ENCODE measurements around the gene CIBAR2.

The CIBAR2 gene

DNA sequence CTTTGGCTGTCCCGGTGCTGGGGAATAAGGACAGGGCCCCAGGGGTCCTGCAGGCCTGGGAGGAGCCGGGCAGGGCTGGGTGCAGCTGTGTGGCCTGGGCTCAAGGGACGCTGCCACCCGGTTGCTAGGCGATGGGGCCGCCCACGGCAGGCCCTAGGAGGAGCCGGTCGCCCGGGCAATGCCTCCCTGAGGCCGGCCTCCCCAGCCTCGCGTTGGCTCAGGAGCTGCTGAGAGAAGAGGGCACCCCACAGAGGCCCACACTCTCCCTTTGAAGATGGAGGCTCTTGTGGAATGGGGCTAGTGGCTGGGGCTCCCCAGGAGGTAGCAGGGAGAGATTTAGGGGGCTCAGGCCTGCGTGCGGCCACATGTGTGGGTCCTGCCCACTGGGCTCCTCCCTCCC, at the start of gene CIBAR2:
CIBAR2 (minus strand) TSS at position 109 of the 400 bp plus-strand sequence. CDS start 120 bp downstream, outside the sequence.
- no peak for FAIRE-seq

DNA sequence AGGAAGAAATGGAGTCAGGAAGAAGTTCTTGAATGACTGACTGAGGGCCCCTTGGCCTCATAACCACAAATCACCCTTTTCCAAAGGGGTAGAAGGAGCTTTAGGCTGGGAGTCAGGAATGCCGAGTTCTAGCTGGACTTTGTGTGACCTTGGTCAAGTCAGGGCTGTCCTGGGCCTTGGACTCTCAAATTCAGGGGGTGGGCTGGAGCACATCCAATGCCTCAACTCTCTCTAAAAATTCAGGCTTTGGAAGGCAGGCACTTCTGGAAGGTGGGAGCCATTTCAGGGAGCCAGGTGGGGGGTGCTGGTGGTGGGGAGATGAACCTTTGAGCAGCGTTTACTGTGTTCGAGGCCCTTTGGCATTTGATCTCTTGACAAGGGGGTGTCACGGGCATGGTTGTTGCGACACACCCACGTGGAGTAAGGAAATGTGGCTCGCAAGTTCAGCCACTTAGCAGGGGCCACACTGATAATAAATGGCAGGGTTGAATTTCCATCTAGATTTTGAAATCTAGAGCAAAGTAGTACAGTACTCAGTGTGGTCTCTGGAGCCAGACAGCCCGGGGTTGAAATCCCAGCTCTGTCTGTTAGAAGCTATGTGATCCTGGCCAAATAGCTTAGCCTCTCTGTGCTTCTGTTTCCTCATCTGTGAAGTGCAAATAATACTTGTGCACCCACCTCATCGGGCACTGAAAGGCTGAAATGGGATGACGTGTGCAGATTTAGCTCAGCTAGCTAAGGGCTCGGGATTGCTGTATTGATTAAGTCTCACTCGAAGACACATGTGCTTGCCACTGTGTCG, 47.1 kb upstream of the CIBAR2 start:
- FAIRE-seq, result no peak

DNA sequence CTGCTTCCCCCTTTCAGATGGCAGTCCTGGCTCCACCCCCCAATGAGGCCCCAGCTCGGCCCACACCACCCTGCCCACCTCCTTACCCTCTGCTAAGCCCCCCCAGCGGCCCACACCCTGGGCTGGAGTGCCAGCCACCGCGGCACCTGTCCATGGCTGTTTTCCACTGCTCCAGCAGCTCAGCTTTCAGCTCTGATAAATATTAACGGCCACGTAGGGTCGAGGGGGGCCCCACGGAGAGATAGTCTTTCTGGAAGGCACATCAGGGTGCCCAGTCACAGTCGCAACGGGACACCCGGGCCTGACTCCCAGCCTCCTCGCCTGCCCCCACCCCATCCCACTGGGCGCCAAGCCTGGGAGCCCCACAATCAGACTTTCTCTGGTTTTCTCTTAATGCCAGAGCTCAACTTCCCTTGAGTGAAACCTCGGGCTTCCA, 46.5 kb upstream of the CIBAR2 start:
- FAIRE-seq, result no peak

DNA sequence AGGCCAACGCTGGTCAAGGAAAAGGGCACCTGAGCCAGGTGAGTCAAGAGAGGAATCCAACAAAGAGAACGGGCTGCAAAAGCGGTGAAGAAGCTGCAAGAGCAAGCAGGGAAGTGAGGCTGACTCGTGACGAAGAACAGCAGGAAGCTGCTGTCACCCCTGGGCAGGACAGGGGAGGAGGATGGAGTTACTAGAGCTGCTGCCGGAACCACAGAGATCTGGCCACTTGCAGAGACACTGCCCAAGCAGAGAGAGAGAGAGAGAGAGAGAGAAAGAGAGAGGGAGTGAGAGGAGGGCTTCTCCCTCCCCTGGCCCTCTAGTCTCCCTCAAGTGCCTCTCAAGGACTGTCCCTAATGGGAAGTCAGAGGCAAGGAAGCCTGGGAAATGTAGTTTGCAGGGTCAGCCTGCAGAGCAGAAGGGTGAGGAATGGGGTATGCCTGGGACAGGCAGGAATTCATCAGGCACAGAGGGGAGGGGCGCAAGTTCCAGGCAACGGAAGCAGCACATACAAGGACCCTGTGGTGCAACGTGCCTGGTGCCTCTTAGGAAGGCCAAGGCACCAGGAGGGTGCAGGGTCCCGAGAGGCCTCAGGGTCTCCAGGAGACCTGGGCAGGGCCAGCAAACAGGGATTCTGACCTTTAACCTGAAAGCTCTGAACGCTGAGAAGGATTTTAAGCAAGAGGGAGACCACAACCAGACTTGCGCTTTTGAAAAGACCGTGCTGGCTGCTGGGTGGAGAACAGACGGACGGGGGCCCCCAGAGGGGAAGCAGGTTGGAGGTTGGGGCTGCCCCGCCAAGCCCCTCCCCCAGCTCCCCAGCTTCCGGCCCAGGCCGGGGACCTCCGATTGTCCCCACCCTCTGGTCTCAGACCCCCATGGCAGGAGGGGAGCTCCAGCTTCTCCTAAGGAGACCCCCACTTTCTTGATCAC, 45.8 kb upstream of the CIBAR2 start:
- no peak for FAIRE-seq

DNA sequence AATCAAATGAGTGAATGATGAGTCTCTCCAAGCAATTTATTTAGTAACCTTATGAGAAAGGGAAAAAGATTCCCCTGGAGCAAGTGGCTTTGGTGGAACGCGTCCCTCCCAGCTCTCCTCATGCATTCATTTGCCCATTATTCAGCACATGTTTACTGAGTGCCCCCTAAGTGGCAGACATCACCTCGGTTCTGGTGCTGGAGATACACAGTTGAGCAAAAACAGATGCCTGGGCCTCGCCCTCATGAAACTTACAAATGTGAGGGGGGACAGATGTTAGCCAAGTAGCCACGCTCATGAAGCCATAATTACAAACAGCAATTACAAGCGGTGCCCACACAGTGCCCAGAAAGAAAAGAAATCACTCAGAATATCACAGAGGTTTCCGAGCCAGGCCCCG, 45.1 kb upstream of the CIBAR2 start:
- FAIRE-seq, result no peak

DNA sequence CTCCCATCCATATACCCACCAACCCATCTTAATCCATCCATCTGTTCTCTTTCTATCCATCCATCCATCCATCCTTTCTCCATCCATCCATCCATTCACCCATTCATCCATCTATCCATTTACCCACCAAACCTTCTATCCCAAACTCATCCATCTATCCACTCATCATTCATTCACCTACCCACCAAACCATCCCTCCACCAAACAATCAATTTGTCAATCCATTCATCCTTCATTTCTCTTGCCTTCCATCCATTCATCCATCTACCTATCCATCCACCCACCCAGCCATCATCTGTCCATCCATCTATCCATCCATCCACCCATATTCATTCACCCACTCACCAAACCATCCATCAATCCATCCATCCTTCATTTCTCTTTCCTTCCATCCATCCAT, 44.6 kb upstream of the CIBAR2 start:
- no peak for FAIRE-seq

DNA sequence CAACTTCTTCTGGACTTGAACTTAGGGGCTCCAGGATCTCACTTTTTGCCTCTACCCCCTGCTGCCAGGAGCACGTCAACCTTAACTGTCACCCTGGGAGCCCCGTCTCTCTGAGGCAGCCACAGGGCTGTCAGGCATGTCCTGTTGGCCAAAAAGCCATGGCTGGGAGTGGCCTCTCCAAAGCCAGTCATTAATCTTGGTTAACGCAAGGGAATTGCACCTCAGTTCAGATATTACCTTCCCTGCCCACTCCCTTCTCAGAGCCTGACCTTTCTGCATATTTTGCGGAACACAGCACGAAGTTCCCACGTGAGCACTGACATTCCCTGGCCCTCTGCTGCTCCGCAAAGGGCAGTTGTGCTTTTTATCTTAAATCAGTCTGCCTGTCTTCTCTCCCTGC, 44.2 kb upstream of the CIBAR2 start:
- FAIRE-seq, result no peak

DNA sequence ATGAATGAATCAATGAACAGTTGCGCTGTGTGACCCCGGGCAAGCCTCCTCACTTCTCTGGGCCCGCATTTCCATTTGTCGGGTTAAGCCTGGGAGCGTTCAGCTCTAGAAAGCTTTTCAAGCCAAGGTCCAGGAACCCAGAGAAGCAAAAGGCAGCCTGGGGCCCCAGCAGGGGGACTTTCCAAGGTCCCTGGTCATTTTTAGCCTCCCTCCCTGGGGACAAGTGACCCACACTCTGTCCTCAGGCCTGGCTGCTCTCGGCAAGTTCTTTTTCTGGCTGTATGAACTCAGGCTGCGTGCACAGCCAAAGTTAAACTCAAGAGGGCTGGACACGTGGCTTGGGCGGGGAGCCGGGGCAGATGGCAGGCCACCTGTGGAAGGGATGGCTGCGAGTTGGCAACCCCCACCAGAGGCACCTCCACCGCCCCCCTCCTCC, 41.4 kb upstream of the CIBAR2 start:
- no peak for FAIRE-seq

DNA sequence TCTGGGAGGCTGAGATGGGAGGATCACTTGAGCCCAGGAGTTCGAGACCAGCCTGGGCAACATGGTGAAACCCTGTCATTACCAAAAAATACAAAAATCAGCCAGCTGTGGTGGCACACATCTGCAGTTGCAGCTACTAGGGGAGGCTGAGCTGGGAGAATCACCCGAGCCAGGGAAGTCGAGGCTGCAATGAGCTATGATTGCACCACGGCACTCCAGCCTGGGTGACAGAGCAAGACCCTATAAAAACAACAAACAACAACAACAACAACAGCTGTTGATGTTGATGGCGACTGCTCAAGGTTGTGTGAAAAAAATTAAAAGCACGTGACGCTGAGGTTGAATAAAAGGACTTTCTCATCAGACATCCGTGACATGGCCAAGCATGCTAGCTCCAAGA, 40.8 kb upstream of the CIBAR2 start:
- no peak for FAIRE-seq

DNA sequence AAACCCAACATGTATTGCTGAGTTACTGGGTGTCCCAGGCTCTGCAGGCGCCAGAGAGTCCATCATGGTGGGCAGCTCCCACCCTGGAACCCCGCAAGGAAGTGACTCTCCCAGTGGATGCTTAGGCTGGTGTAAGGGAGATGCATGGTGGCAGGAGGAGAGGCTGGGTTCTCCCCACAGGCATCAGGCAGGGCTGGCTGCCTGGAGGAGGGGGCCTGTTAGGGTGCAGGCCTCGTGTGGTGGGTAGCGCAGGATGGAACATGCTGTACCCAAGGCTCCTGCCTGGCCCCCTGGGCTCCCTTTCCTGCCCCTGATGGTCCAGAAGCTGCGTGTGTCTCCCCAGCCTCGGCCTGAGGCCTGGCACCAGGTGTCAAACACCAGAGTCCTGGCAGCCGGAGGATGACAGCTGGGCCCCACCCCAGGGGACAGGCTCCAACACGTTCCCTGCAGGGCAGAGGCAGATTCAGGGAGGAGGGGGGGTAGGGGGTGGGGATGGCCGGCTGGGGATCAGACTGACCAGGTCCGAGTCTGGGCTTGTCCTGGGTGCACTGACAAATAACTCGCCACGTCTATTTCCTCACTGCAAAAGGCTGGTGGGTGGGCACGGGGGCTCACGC, 40.2 kb upstream of the CIBAR2 start:
- FAIRE-seq, result no peak

DNA sequence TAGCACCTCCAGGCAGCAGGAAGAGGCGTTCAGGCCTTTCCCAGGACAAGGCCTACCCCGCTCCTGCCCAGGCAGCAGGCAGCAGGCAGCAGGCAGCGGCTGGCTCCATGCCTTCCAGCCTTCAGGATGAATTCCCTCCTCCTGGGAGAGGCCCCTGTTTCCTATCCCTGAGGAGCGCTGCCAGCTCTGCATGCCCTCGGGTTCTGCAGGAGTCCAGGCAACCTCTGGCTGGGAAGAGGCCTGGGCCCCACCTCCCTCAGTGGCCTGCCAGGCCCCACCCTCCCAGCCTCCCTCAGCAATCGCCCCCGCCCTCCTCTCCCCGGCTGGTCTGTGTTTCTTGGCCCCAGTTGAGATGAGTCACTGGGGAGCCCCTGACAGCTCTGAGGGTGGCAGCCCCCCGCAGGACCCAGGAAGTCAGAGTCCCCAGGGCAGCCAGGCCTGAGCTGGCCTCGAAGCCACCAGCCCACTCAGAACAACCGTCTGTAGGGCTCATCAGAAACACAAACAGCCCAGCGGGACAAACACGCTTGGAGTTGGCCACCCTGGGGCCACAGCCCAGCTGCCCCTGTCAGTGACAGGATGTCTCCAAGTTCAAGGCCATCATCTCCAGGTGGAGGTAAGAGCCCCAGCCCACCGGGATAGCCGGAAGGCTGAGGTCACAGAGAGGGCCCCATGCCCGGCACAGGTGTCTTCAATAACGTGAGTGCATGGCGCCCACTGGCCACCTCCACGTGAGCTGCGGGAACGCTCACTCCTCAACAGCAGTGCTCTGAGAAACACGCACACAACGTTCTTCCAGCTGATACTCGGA, 39.5 kb upstream of the CIBAR2 start:
- FAIRE-seq, result no peak

DNA sequence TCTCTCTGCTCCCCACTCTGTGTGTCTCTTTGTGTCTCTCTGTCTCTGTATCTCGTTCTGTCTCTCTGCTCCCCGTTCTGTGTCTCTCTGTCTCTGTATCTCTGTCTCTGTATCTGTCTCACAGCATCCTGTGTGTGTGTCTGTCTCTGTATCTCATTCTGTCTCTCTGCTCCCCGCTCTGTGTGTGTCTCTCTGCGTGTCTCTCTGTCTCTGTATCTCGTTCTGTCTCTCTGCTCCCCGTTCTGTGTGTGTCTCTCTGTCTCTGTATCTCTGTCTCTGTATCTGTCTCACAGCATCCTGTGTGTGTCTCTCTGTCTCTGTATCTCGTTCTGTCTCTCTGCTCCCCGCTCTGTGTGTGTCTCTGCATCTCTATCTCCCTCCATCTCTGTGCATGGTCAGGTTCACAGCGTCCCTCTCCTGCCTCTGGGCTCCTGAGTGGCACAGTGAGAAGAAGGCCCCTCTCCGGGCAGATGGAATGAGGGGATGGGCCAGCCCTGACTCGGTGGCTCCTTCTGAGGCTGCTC, 38.9 kb upstream of the CIBAR2 start:
- FAIRE-seq, result no peak

DNA sequence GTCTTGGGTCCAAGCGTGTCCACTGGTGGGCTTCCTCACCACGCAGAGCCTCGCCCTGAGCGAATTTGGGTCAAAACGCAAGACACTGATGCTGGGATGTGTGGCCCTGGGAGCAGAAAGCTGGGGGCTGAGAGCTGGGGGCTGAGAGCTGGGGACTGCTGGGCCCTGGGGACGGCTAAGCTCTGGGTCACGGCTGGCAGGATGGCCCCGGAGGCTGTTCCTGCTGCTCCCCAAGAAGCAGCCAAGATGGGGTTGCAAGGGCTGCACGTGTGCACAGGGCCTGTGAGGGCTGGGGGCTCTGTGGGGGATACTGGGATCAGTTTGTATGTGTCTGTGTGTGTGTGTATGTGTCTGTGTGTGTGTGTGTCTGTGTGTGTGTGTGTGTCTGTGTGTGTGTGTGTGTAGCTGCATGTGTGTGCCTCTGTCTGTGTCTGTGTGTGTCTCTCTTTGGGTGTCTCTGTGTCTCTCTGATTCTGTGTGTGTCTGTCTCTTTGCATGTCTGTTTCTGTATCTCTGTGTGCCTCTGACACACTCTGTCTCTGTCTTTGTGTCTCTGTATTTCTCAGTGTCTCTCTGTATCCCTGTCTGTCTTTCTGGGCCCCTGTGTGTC, 38.2 kb upstream of the CIBAR2 start:
- FAIRE-seq, result no peak

DNA sequence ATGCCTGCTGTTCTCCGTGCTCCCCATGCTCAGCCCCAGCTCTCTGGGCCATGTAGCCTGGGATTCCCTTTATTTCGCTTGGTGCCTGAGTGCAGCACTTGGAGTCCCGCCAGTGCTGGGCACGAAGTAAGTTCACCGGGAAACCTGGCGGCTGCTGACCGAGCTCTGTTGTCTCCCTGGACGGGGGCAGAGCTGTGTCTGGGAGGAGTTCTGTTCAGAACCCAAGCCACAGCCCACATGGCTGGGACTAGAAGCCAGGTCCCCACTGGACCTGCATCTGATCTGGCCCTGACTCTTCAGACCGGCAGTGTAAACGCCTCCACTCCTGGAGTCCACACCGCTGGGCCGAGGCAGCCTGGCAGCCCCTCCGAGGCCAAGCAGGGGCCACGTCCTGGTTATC, 37.5 kb upstream of the CIBAR2 start:
- FAIRE-seq, result no peak

DNA sequence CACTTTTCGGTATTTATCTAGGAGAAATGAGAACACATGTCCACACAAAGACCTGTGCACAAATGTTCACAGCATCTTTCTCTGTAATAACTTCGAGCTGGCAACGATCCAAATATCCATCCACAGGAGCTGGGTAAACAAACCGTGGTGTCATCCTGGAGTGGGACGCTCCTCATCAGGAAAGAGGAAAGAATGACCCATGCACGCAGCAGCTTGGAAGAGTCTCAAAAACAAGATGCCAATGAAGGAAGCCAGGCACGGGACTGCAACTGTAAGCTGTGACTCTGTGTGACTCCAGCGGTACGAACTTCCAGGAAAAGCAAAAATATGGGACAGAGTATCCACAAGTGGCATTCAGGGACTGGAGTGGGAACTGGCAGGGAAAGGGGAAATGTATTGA, 36.7 kb upstream of the CIBAR2 start:
- no peak for FAIRE-seq

DNA sequence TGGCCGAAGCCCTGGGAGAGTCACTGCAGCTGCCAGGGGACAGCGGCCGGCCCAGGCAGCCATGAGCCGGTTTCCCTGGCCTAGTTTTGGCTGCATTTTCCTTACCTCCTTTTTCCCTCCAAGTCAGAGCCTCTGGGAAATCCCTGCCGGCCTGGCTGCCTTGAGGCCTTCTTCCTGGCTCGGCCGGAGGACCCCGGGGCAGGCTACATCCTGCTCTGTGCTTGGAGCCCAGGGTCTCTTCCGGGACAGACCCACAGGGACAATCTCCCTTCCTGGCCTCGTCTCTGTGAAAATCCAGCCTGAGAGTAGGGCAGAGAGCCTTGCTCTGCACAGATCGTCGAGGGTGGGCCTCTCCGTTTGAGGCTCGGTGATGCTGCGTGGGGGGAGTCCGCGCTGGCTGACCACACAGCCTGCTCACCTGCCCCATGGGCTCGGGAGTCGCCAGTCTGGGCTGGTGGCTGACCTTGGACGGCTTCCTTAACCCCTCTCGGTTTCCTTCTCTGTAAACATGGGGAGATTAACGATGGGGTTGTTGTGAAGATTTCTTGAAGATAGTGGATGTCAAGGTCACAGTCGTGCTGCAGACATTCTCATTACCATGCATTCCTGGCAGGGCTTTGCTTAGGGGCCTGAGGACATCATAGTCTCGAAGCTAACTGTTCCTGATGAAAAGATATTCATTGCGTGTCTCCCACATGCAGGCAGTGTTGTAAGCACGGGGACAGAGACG, 34.8 kb upstream of the CIBAR2 start:
- FAIRE-seq, result no peak

DNA sequence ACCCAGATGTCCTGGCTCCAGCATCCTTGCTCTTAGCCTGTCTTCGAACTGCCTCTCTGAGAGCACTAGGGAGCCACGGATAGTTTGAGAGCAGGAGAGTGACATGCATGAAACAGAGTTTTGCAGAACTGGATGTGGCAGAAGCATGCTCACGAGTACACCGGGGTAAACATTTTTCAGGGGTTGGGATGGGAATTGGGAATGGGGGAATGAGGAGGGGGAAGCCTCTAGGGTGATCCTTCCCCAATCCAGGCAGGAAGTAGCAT, 34.2 kb upstream of the CIBAR2 start:
- FAIRE-seq, result no peak

DNA sequence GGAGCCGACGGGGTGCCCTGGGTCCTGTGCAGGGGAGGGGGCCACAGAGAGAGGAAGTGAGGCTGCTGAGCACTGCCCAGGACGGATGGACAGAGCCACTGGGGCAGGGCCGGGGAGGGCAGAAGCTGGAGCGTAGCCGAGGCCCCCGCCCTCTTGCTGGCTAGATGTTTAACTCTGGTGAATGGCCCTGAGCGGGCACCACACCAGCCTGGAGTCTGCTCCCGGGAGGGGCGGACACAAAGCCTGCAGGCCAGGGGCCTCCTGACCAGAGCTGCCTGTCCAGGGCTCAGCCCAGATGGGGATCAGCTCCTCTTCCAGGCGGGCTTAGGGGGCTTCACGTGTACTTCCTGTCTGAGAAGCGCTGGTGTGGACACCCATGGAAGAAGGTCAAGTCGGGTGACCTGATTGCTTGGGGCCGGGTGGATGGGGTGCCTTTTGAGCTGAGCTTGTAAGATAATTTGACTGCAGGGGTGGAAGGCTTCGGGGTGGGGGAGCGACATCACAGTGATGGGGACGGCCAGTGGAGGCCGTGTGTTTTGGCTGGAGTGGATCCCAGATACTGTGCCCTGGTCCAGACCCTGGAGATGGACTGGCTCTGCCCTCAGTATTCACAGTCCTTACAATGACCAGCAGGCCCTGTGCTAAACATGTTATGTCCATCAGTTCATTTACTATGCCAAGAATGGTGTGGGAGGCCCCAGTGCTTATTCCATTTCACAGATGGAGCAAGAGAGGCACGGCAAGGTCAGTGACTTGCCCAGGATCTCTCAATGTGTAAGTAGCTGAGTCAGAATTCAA, 33.7 kb upstream of the CIBAR2 start:
- no peak for FAIRE-seq

DNA sequence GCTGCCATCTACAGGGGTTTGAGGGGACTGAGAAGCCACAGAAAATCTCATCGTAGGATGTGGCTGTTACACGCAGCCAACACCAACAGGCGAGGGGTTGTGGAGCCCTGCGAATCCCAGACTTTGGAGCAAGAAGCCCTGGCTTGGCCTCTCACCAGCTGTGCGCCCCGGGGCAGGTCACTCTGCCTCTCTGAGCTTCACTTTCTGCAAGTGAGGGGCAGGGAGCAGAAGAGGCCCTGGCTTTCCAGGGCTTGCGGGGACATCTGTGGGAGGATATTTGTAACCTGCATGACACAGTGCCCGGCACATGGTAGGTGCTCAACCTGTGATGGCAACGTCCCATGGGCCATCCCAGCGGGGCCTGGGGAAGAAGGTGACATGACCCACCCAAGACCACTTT, 32.9 kb upstream of the CIBAR2 start:
- no peak for FAIRE-seq

Measured in A204.1 (cell line).